ENCODE measurements around the gene TMBIM4. TPM values are rescaled to one million over a fixed set of nuclear protein-coding genes. Genes with fewer than 3 reads are reported as not detected.

TMBIM4 gene
- total RNA-seq, 1 donor from 2014 or later, result 112 TPM

GRCh38 chr12:66103016-66103913, 66.5 kb downstream of the TMBIM4 start:
- no peak for DNase-seq (ENCODE audit: extremely low read depth, low read depth, low spot score)

GRCh38 chr12:66092559-66093269, 77.1 kb downstream of the TMBIM4 start:
- DNase-seq (ENCODE audit: extremely low read depth, low read depth, low spot score), result no peak

GRCh38 chr12:66090157-66090556, 79.6 kb downstream of the TMBIM4 start:
- DNase-seq (ENCODE audit: extremely low read depth, low read depth, low spot score), result no peak

DNA sequence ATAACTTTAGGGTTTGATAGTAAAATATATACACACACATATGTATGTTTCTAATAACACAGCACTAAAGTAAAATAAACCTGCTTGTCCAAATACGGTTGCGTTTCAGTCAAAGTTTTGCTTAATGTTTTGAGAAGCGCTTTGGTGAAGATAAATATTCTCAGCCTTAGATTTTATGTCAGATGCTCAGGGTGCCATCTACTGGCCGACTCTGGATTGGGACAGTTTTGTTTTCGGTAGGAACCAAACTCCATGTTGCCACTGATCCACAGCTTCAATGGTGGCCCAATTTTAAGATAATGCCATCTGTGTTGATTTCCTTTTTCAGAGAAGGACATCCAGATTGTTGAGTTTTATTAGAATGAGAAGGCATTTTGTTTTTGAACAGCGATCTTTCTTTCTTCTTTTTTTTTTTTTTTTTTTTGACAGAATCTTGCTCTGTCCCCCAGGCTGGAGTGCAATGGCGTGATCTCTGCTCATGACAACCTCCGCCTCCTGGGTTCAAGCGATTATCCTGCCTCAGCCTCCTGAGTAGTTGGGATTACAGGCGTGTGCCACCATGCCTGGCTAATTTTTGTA, 82.3 kb downstream of the TMBIM4 start:
- peak; percentile 55 for DNase-seq (ENCODE audit: extremely low read depth, low read depth, low spot score)

GRCh38 chr12:66085998-66086397, 83.8 kb downstream of the TMBIM4 start:
- DNase-seq (ENCODE audit: extremely low read depth, low read depth, low spot score), result no peak

Other genes starting within 250 kb of the TMBIM4 start
- gene LLPH, start 39.2 kb downstream of the TMBIM4 start, total RNA-seq, result 9.2 and 13.9 TPM in 2 replicates
- 2.9 and 5.0 TPM in 2 replicates for gene IRAK3, start 19.2 kb upstream of the TMBIM4 start, total RNA-seq
- gene HELB, start 132.5 kb upstream of the TMBIM4 start, total RNA-seq, result 1.5 and 2.7 TPM in 2 replicates